Adrenal gland (tissue), 5 donors: ENCODE measurements around the gene HTRA3.

ENCODE experiments used
- CTCF ChIP-seq, 6 experiments: fragments of 450-650 bp in 4 of 6; fragments of 200-600 bp in 2 of 6; sonication (generic) in 1 of 6; IDR thresholded peaks; 1 replicate in 5 of 6; 2 replicates in 1 of 6; pipeline versions ENCODE4 v1.5.1 to v1.8.0; 2016 to 2021; ENCODE audit warnings: antibody characterized with exemption in 6 of 6, mild to moderate bottlenecking in 2 of 6, moderate library complexity in 1 of 6
- POLR2A ChIP-seq, 2 donors: fragments of 450-650 bp; IDR thresholded peaks; one replicate each; pipeline ENCODE4 v1.6.1; 2017; ENCODE audit warnings: antibody characterized with exemption in 2 of 2, mild to moderate bottlenecking in 2 of 2, moderate library complexity in 1 of 2
- donor health status: DM: no; HTN: no; CAD: no.

- TF ChIP-seq CTCF (IDR thresholded peaks at IDR 0.05) = no peak
- no peak for TF ChIP-seq POLR2A (IDR thresholded peaks at IDR 0.05)
Measured at GRCh38 chr4:8247047-8247930, 22.3 kb upstream of the HTRA3 start.
